ENCODE data around the gene QKI.

Gene QKI

GRCh38 chr6:163439997-163440396 lies 25.5 kb downstream of the QKI start:
- H3K4me1 ChIP-seq (ENCODE audit: control insufficient read depth in 2 of 2, insufficient read depth in 1 of 2, low read depth in 1 of 2, low read length in 2 of 2): peaks cover 2 to 5% of the 10 kb centered on the region in 2 donors
- peaks cover 0 to 78% of the 10 kb centered on the region in 2 donors for H3K36me3 ChIP-seq (replicated peaks in 1 of 2; ENCODE audit: control insufficient read depth in 2 of 2, insufficient read depth in 2 of 2, low read length in 2 of 2)
- no peak overlapping the region for H2BK12ac ChIP-seq (ENCODE audit: low read length)
- no peaks in the 10 kb centered on the region for H3K79me1 ChIP-seq (ENCODE audit: low read depth, low read length)
- no peak overlapping the region for H3K9ac ChIP-seq (ENCODE audit: low read depth, low read length, poor library complexity)
- no peak overlapping the region for H3K18ac ChIP-seq (ENCODE audit: low read length)
- no peak overlapping the region for H3K14ac ChIP-seq (ENCODE audit: low read length)
- no peak overlapping the region for H2BK120ac ChIP-seq (ENCODE audit: low read depth, low read length)
- H3K4ac ChIP-seq (ENCODE audit: low read length): no peak overlapping the region
- H3K9me3 ChIP-seq (replicated peaks in 1 of 2; ENCODE audit: control insufficient read depth in 2 of 2, insufficient read depth in 1 of 2, low read depth in 1 of 2, low read length in 2 of 2): peaks cover 0 to 29% of the 10 kb centered on the region in 2 donors
- H3K27ac ChIP-seq (replicated peaks; ENCODE audit: low read length): no peak overlapping the region
- no peak overlapping the region for H3K4me2 ChIP-seq (ENCODE audit: insufficient read depth, low read length, poor library complexity, severe bottlenecking)
- DNase-seq (ENCODE audit: low spot score): no peak
- H4K91ac ChIP-seq (ENCODE audit: low read depth, low read length, poor library complexity): no peak overlapping the region
- no peak overlapping the region for H3K4me3 ChIP-seq (ENCODE audit: low read length in 2 of 2)
- H3K27me3 ChIP-seq (ENCODE audit: control insufficient read depth in 3 of 3, insufficient read depth in 3 of 3, low read depth in 1 of 3, low read length in 3 of 3): no peaks in the 10 kb centered on the region
- H2BK15ac ChIP-seq (ENCODE audit: low read length): no peak overlapping the region
- no peak overlapping the region for H4K8ac ChIP-seq (ENCODE audit: low read depth, low read length)
- H2AK5ac ChIP-seq (ENCODE audit: low read depth, low read length): no peak overlapping the region
- H2BK5ac ChIP-seq (ENCODE audit: low read length): no peak overlapping the region
- no peak overlapping the region for H3K23ac ChIP-seq (ENCODE audit: low read depth, low read length, poor library complexity)
- H2AFZ ChIP-seq (ENCODE audit: low read length): no peak overlapping the region

GRCh38 chr6:163442336-163442735 lies 27.8 kb downstream of the QKI start:
- no peak overlapping the region for H3K4me3 ChIP-seq (ENCODE audit: low read length in 2 of 2)
- H3K14ac ChIP-seq (ENCODE audit: low read length): no peak overlapping the region
- WGBS, 2 donors (ENCODE audit: extremely low coverage in 2 of 2, insufficient read length in 2 of 2, insufficient replicate concordance in 1 of 2): 100% methylated on average over 1 of the region's 2 CpGs; no CpG with 5 or more reads in 1 of the 2 donors

GRCh38 chr6:163444077-163444476 lies 29.6 kb downstream of the QKI start:
- H3K4ac ChIP-seq (ENCODE audit: low read length): no peak overlapping the region
- no peak overlapping the region for H3K9ac ChIP-seq (ENCODE audit: low read depth, low read length, poor library complexity)
- H2BK5ac ChIP-seq (ENCODE audit: low read length): no peak overlapping the region
- no peak overlapping the region for H2AK5ac ChIP-seq (ENCODE audit: low read depth, low read length)
- H2AFZ ChIP-seq (ENCODE audit: low read length): no peak overlapping the region
- no peaks in the 10 kb centered on the region for H3K27me3 ChIP-seq (ENCODE audit: control insufficient read depth in 3 of 3, insufficient read depth in 3 of 3, low read depth in 1 of 3, low read length in 3 of 3)
- H2BK120ac ChIP-seq (ENCODE audit: low read depth, low read length): no peak overlapping the region
- H3K4me3 ChIP-seq (ENCODE audit: low read length in 2 of 2): no peak overlapping the region
- no CpG with 5 or more reads among the region's 2 CpGs for WGBS, 2 donors (ENCODE audit: extremely low coverage in 2 of 2, insufficient read length in 2 of 2, insufficient replicate concordance in 1 of 2)
- H3K23ac ChIP-seq (ENCODE audit: low read depth, low read length, poor library complexity): no peak overlapping the region
- no peak overlapping the region for H2BK15ac ChIP-seq (ENCODE audit: low read length)
- H3K4me2 ChIP-seq (ENCODE audit: insufficient read depth, low read length, poor library complexity, severe bottlenecking): no peak overlapping the region
- H2BK12ac ChIP-seq (ENCODE audit: low read length): no peak overlapping the region
- H4K91ac ChIP-seq (ENCODE audit: low read depth, low read length, poor library complexity): no peak overlapping the region
- H3K79me1 ChIP-seq (ENCODE audit: low read depth, low read length): peaks cover 2% of the 10 kb centered on the region
- no peak overlapping the region for H3K27ac ChIP-seq (replicated peaks; ENCODE audit: low read length)
- no peak overlapping the region for H3K18ac ChIP-seq (ENCODE audit: low read length)
- H3K9me3 ChIP-seq (replicated peaks in 1 of 2; ENCODE audit: control insufficient read depth in 2 of 2, insufficient read depth in 1 of 2, low read depth in 1 of 2, low read length in 2 of 2): peaks cover 0 to 15% of the 10 kb centered on the region in 2 donors
- H4K8ac ChIP-seq (ENCODE audit: low read depth, low read length): no peak overlapping the region
- no peak overlapping the region for H3K14ac ChIP-seq (ENCODE audit: low read length)
- H3K36me3 ChIP-seq (replicated peaks in 1 of 2; ENCODE audit: control insufficient read depth in 2 of 2, insufficient read depth in 2 of 2, low read length in 2 of 2): peaks cover 0 to 64% of the 10 kb centered on the region in 2 donors
- no peak for DNase-seq (ENCODE audit: low spot score)
- H3K4me1 ChIP-seq (ENCODE audit: control insufficient read depth in 2 of 2, insufficient read depth in 1 of 2, low read depth in 1 of 2, low read length in 2 of 2): peaks cover 5 to 7% of the 10 kb centered on the region in 2 donors

More at GRCh38 chr6:163442336-163442735, 27.8 kb downstream of the QKI start:
- Histone ChIP-seq H2BK120ac (ENCODE audit: low read depth, low read length) (no peak overlapping the region), H2BK15ac (ENCODE audit: low read length) (no peak overlapping the region), H3K18ac (ENCODE audit: low read length) (no peak overlapping the region), H3K9me3 (replicated peaks in 1 of 2; ENCODE audit: control insufficient read depth in 2 of 2, insufficient read depth in 1 of 2, low read depth in 1 of 2, low read length in 2 of 2) (peaks cover 0 to 22% of the 10 kb centered on the region in 2 donors), H2AK5ac (ENCODE audit: low read depth, low read length) (no peak overlapping the region), H3K79me1 (ENCODE audit: low read depth, low read length) (peaks cover 2% of the 10 kb centered on the region), H3K4me1 (ENCODE audit: control insufficient read depth in 2 of 2, insufficient read depth in 1 of 2, low read depth in 1 of 2, low read length in 2 of 2) (peaks cover 5 to 7% of the 10 kb centered on the region in 2 donors), H3K36me3 (replicated peaks in 1 of 2; ENCODE audit: control insufficient read depth in 2 of 2, insufficient read depth in 2 of 2, low read length in 2 of 2) (peaks cover 0 to 69% of the 10 kb centered on the region in 2 donors), H3K4ac (ENCODE audit: low read length) (no peak overlapping the region), H4K8ac (ENCODE audit: low read depth, low read length) (no peak overlapping the region), H4K91ac (ENCODE audit: low read depth, low read length, poor library complexity) (no peak overlapping the region), H3K9ac (ENCODE audit: low read depth, low read length, poor library complexity) (no peak overlapping the region), H3K4me2 (ENCODE audit: insufficient read depth, low read length, poor library complexity, severe bottlenecking) (no peak overlapping the region), H3K23ac (ENCODE audit: low read depth, low read length, poor library complexity) (no peak overlapping the region), H2BK12ac (ENCODE audit: low read length) (no peak overlapping the region), H2AFZ (ENCODE audit: low read length) (no peak overlapping the region), H2BK5ac (ENCODE audit: low read length) (no peak overlapping the region), H3K27me3 (ENCODE audit: control insufficient read depth in 3 of 3, insufficient read depth in 3 of 3, low read depth in 1 of 3, low read length in 3 of 3) (no peaks in the 10 kb centered on the region), H3K27ac (replicated peaks; ENCODE audit: low read length) (no peak overlapping the region)
- no peak for DNase-seq (ENCODE audit: low spot score)

- Histone ChIP-seq H3K4me2 (ENCODE audit: insufficient read depth, low read length, poor library complexity, severe bottlenecking) (no peak overlapping the region), H4K8ac (ENCODE audit: low read depth, low read length) (no peak overlapping the region), H2BK120ac (ENCODE audit: low read depth, low read length) (no peak overlapping the region), H3K27ac (replicated peaks; ENCODE audit: low read length) (no peak overlapping the region), H3K23ac (ENCODE audit: low read depth, low read length, poor library complexity) (no peak overlapping the region), H2BK15ac (ENCODE audit: low read length) (no peak overlapping the region), H3K36me3 (replicated peaks in 1 of 2; ENCODE audit: control insufficient read depth in 2 of 2, insufficient read depth in 2 of 2, low read length in 2 of 2) (peaks cover 0 to 68% of the 10 kb centered on the region in 2 donors), H3K4me1 (ENCODE audit: control insufficient read depth in 2 of 2, insufficient read depth in 1 of 2, low read depth in 1 of 2, low read length in 2 of 2) (peaks cover 4 to 7% of the 10 kb centered on the region in 2 donors), H3K9me3 (replicated peaks in 1 of 2; ENCODE audit: control insufficient read depth in 2 of 2, insufficient read depth in 1 of 2, low read depth in 1 of 2, low read length in 2 of 2) (peaks cover 0 to 23% of the 10 kb centered on the region in 2 donors), H3K14ac (ENCODE audit: low read length) (no peak overlapping the region), H3K9ac (ENCODE audit: low read depth, low read length, poor library complexity) (no peak overlapping the region), H3K18ac (ENCODE audit: low read length) (no peak overlapping the region), H3K27me3 (ENCODE audit: control insufficient read depth in 3 of 3, insufficient read depth in 3 of 3, low read depth in 1 of 3, low read length in 3 of 3) (no peaks in the 10 kb centered on the region), H2BK5ac (ENCODE audit: low read length) (no peak overlapping the region), H3K4me3 (ENCODE audit: low read length in 2 of 2) (no peak overlapping the region), H4K91ac (ENCODE audit: low read depth, low read length, poor library complexity) (no peak overlapping the region), H2AFZ (ENCODE audit: low read length) (no peak overlapping the region), H2BK12ac (ENCODE audit: low read length) (no peak overlapping the region), H2AK5ac (ENCODE audit: low read depth, low read length) (no peak overlapping the region), H3K4ac (ENCODE audit: low read length) (no peak overlapping the region), H3K79me1 (ENCODE audit: low read depth, low read length) (peaks cover 2% of the 10 kb centered on the region)
- DNase-seq (ENCODE audit: low spot score): no peak
- WGBS, 2 donors (ENCODE audit: extremely low coverage in 2 of 2, insufficient read length in 2 of 2, insufficient replicate concordance in 1 of 2): no CpG with 5 or more reads among the region's 4 CpGs
Measured at GRCh38 chr6:163446549-163446948, 32.0 kb downstream of the QKI start.

All from neuronal stem cell (in vitro differentiated cells).